ENCODE results near the gene TMEM163. TPM values are rescaled to one million over a fixed set of nuclear protein-coding genes. Genes with fewer than 3 reads are reported as not detected.

TMEM163 gene
- total and polyA plus RNA-seq, 3 experiments from 2014 or later, result 0.45 TPM; not detected in 2

GRCh38 chr2:134440336-134440909 lies 278.4 kb downstream of the TMEM163 start:
- CTCF ChIA-PET, result interaction anchor here (3.1 kb wide), 1 partner anchor 11 kb away, joined by 13 read pairs; no protein-coding TSS in a partner anchor
- Mint-ChIP-seq H3K9me3 (no peaks in the 10 kb centered on the region), H3K27ac (peak overlapping the region in 2 of 8 donors; percentile 10 to 25), H3K4me1 (peaks cover 0 to 4% (median 3%) of the 10 kb centered on the region in 3 donors), H3K36me3 (peaks cover 0 to 85% (median 11%) of the 10 kb centered on the region in 3 donors), H3K4me3 (no peak overlapping the region), H3K27me3 (no peaks in the 10 kb centered on the region)
- H3K4me1 ChIP-seq (ENCODE audit: insufficient read depth, low read length), result no peaks in the 10 kb centered on the region
- no peaks in the 10 kb centered on the region for H3K27me3 ChIP-seq (ENCODE audit: insufficient read depth, low read length, poor library complexity, severe bottlenecking)
- H3K36me3 ChIP-seq (ENCODE audit: insufficient read depth, low read length), result peaks cover 15% of the 10 kb centered on the region
- no peaks in the 10 kb centered on the region for H3K9me3 ChIP-seq (ENCODE audit: low read length)
- POLR2A ChIA-PET, result no interaction called here
- DNase-seq, result no peak
- no peak overlapping the region for H3K4me3 ChIP-seq (ENCODE audit: low read length)
- no peak overlapping the region for H3K27ac ChIP-seq (ENCODE audit: low read depth, low read length)

GRCh38 chr2:134438371-134438770 lies 280.4 kb downstream of the TMEM163 start:
- DNase-seq, result no peak
- peaks cover 0 to 1% of the 10 kb centered on the region in 2 donors for H3K27me3 Mint-ChIP-seq
- H3K4me1 Mint-ChIP-seq, result peaks cover 0 to 4% (median 3%) of the 10 kb centered on the region in 3 donors
- ChIA-PET CTCF (interaction anchor here (0.9 to 2.0 kb wide), 2 partner anchors 8 to 13 kb away, joined by 3 to 8 read pairs; no protein-coding TSS in a partner anchor), POLR2A (no interaction called here)
- Histone ChIP-seq H3K4me3 (ENCODE audit: low read length) (no peak overlapping the region), H3K27ac (ENCODE audit: low read depth, low read length) (no peak overlapping the region), H3K4me1 (ENCODE audit: insufficient read depth, low read length) (no peaks in the 10 kb centered on the region), H3K27me3 (ENCODE audit: insufficient read depth, low read length, poor library complexity, severe bottlenecking) (no peaks in the 10 kb centered on the region), H3K9me3 (ENCODE audit: low read length) (no peaks in the 10 kb centered on the region), H3K36me3 (ENCODE audit: insufficient read depth, low read length) (peaks cover 16% of the 10 kb centered on the region)
- H3K36me3 Mint-ChIP-seq, result peaks cover 0 to 86% (median 23%) of the 10 kb centered on the region in 3 donors
- no peaks in the 10 kb centered on the region for H3K9me3 Mint-ChIP-seq
- no peak overlapping the region for H3K4me3 Mint-ChIP-seq
- H3K27ac Mint-ChIP-seq, result peak overlapping the region in 2 of 8 donors; percentile 1 to 78

GRCh38 chr2:134436706-134437105 lies 282.1 kb downstream of the TMEM163 start:
- ChIA-PET CTCF (interaction anchor here (2.0 kb wide), 1 partner anchor 15 kb away, joined by 8 read pairs; no protein-coding TSS in a partner anchor), POLR2A (no interaction called here)
- peaks cover 0 to 87% (median 26%) of the 10 kb centered on the region in 3 donors for H3K36me3 Mint-ChIP-seq

GRCh38 chr2:134435936-134436335 lies 282.9 kb downstream of the TMEM163 start:
- H3K27ac ChIP-seq (ENCODE audit: low read depth, low read length), result no peak overlapping the region
- peaks cover 25% of the 10 kb centered on the region for H3K36me3 ChIP-seq (ENCODE audit: insufficient read depth, low read length)
- H3K4me1 ChIP-seq (ENCODE audit: insufficient read depth, low read length), result no peaks in the 10 kb centered on the region
- H3K27ac Mint-ChIP-seq, result peak overlapping the region in 3 of 8 donors; percentile 35 to 64 (median 60)
- H3K27me3 Mint-ChIP-seq, result peaks cover 0 to 1% of the 10 kb centered on the region in 2 donors
- peaks cover 0 to 86% (median 24%) of the 10 kb centered on the region in 3 donors for H3K36me3 Mint-ChIP-seq
- H3K9me3 ChIP-seq (ENCODE audit: low read length), result no peaks in the 10 kb centered on the region
- H3K4me3 Mint-ChIP-seq, result no peak overlapping the region
- POLR2A ChIA-PET, result no interaction called here
- no peaks in the 10 kb centered on the region for H3K9me3 Mint-ChIP-seq
- no peak for DNase-seq
- H3K4me3 ChIP-seq (ENCODE audit: low read length), result no peak overlapping the region
- no peaks in the 10 kb centered on the region for H3K27me3 ChIP-seq (ENCODE audit: insufficient read depth, low read length, poor library complexity, severe bottlenecking)
- CTCF ChIA-PET, result interaction anchor here (1.4 kb wide), 1 partner anchor 24 kb away, joined by 3 read pairs; no protein-coding TSS in a partner anchor
- peaks cover 0 to 4% (median 3%) of the 10 kb centered on the region in 3 donors for H3K4me1 Mint-ChIP-seq

More at GRCh38 chr2:134436706-134437105, 282.1 kb downstream of the TMEM163 start:
- Mint-ChIP-seq H3K4me3 (no peak overlapping the region), H3K27ac (peak overlapping the region in 3 of 8 donors; percentile 29 to 43 (median 34)), H3K27me3 (peaks cover 0 to 1% of the 10 kb centered on the region in 2 donors), H3K4me1 (peaks cover 0 to 4% (median 3%) of the 10 kb centered on the region in 3 donors), H3K9me3 (no peaks in the 10 kb centered on the region)
- Histone ChIP-seq H3K36me3 (ENCODE audit: insufficient read depth, low read length) (peaks cover 17% of the 10 kb centered on the region), H3K4me1 (ENCODE audit: insufficient read depth, low read length) (no peaks in the 10 kb centered on the region), H3K27ac (ENCODE audit: low read depth, low read length) (no peak overlapping the region), H3K4me3 (ENCODE audit: low read length) (no peak overlapping the region), H3K9me3 (ENCODE audit: low read length) (no peaks in the 10 kb centered on the region), H3K27me3 (ENCODE audit: insufficient read depth, low read length, poor library complexity, severe bottlenecking) (no peaks in the 10 kb centered on the region)
- DNase-seq, result no peak

- peak overlapping the region in 2 of 8 donors; percentile 60 to 64 for H3K27ac Mint-ChIP-seq
Measured at GRCh38 chr2:134435505-134435904, 283.3 kb downstream of the TMEM163 start.

GRCh38 chr2:134433979-134434378 lies 284.8 kb downstream of the TMEM163 start:
- Mint-ChIP-seq H3K27me3 (peaks cover 0 to 1% of the 10 kb centered on the region in 2 donors), H3K4me1 (peaks cover 0 to 3% (median 0%) of the 10 kb centered on the region in 3 donors), H3K4me3 (no peak overlapping the region), H3K36me3 (peaks cover 0 to 90% (median 21%) of the 10 kb centered on the region in 3 donors), H3K9me3 (no peaks in the 10 kb centered on the region), H3K27ac (peak overlapping the region in 3 of 8 donors; percentile 17 to 38 (median 30))
- no peak overlapping the region for H3K27ac ChIP-seq (ENCODE audit: low read depth, low read length)
- DNase-seq, result no peak
- no peaks in the 10 kb centered on the region for H3K4me1 ChIP-seq (ENCODE audit: insufficient read depth, low read length)
- H3K4me3 ChIP-seq (ENCODE audit: low read length), result no peak overlapping the region
- H3K36me3 ChIP-seq (ENCODE audit: insufficient read depth, low read length), result peaks cover 33% of the 10 kb centered on the region
- no peaks in the 10 kb centered on the region for H3K27me3 ChIP-seq (ENCODE audit: insufficient read depth, low read length, poor library complexity, severe bottlenecking)
- no peaks in the 10 kb centered on the region for H3K9me3 ChIP-seq (ENCODE audit: low read length)
- CTCF ChIA-PET, result no interaction called here
- POLR2A ChIA-PET, result no interaction called here

More at GRCh38 chr2:134435505-134435904, 283.3 kb downstream of the TMEM163 start:
- Histone ChIP-seq H3K9me3 (ENCODE audit: low read length) (no peaks in the 10 kb centered on the region), H3K27ac (ENCODE audit: low read depth, low read length) (no peak overlapping the region), H3K36me3 (ENCODE audit: insufficient read depth, low read length) (peaks cover 28% of the 10 kb centered on the region), H3K4me1 (ENCODE audit: insufficient read depth, low read length) (no peaks in the 10 kb centered on the region), H3K4me3 (ENCODE audit: low read length) (no peak overlapping the region), H3K27me3 (ENCODE audit: insufficient read depth, low read length, poor library complexity, severe bottlenecking) (no peaks in the 10 kb centered on the region)
- Mint-ChIP-seq H3K36me3 (peaks cover 0 to 89% (median 23%) of the 10 kb centered on the region in 3 donors), H3K4me1 (peaks cover 0 to 3% (median 3%) of the 10 kb centered on the region in 3 donors), H3K4me3 (no peak overlapping the region), H3K9me3 (no peaks in the 10 kb centered on the region), H3K27me3 (peaks cover 0 to 1% of the 10 kb centered on the region in 2 donors)
- ChIA-PET POLR2A (no interaction called here), CTCF (interaction anchor here (1.4 kb wide), 1 partner anchor 24 kb away, joined by 3 read pairs; no protein-coding TSS in a partner anchor)
- no peak for DNase-seq

GRCh38 chr2:134433469-134433868 lies 285.3 kb downstream of the TMEM163 start:
- no peaks in the 10 kb centered on the region for H3K9me3 Mint-ChIP-seq
- Histone ChIP-seq H3K27me3 (ENCODE audit: insufficient read depth, low read length, poor library complexity, severe bottlenecking) (no peaks in the 10 kb centered on the region), H3K36me3 (ENCODE audit: insufficient read depth, low read length) (peaks cover 36% of the 10 kb centered on the region), H3K4me3 (ENCODE audit: low read length) (no peak overlapping the region), H3K9me3 (ENCODE audit: low read length) (no peaks in the 10 kb centered on the region), H3K4me1 (ENCODE audit: insufficient read depth, low read length) (no peaks in the 10 kb centered on the region), H3K27ac (ENCODE audit: low read depth, low read length) (no peak overlapping the region)
- H3K4me1 Mint-ChIP-seq, result peaks cover 0 to 3% (median 0%) of the 10 kb centered on the region in 3 donors
- no peak overlapping the region for H3K4me3 Mint-ChIP-seq
- DNase-seq, result no peak
- H3K36me3 Mint-ChIP-seq, result peaks cover 0 to 89% (median 21%) of the 10 kb centered on the region in 3 donors
- H3K27ac Mint-ChIP-seq, result peak overlapping the region in 2 of 8 donors; percentile 30 to 35
- POLR2A ChIA-PET, result interaction anchor here (0.7 kb wide), 1 partner anchor 227 kb away, joined by 4 read pairs; no protein-coding TSS in a partner anchor
- H3K27me3 Mint-ChIP-seq, result peaks cover 0 to 1% of the 10 kb centered on the region in 2 donors
- CTCF ChIA-PET, result interaction anchor here (0.7 kb wide), 1 partner anchor 1033 kb away, joined by 3 read pairs; no protein-coding TSS in a partner anchor

- no peaks in the 10 kb centered on the region for H3K9me3 Mint-ChIP-seq
- CTCF ChIA-PET, result no interaction called here
- H3K27me3 ChIP-seq (ENCODE audit: insufficient read depth, low read length, poor library complexity, severe bottlenecking), result no peaks in the 10 kb centered on the region
- H3K27ac ChIP-seq (ENCODE audit: low read depth, low read length), result no peak overlapping the region
- DNase-seq, result no peak
- H3K27me3 Mint-ChIP-seq, result peaks cover 0 to 1% of the 10 kb centered on the region in 2 donors
- no peaks in the 10 kb centered on the region for H3K4me1 ChIP-seq (ENCODE audit: insufficient read depth, low read length)
- POLR2A ChIA-PET, result no interaction called here
- H3K4me1 Mint-ChIP-seq, result no peaks in the 10 kb centered on the region
- H3K36me3 ChIP-seq (ENCODE audit: insufficient read depth, low read length), result peaks cover 46% of the 10 kb centered on the region
- peak overlapping the region in 4 of 8 donors; percentile 0 to 48 (median 20) for H3K27ac Mint-ChIP-seq
- H3K4me3 ChIP-seq (ENCODE audit: low read length), result no peak overlapping the region
- H3K36me3 Mint-ChIP-seq, result peaks cover 0 to 95% (median 23%) of the 10 kb centered on the region in 3 donors
- no peak overlapping the region for H3K4me3 Mint-ChIP-seq
- H3K9me3 ChIP-seq (ENCODE audit: low read length), result no peaks in the 10 kb centered on the region
Measured at GRCh38 chr2:134432435-134432883, 286.3 kb downstream of the TMEM163 start.
